Endodermal cell (in vitro differentiated cells): ENCODE measurements around the gene SLC12A8. TPM values are rescaled to one million over a fixed set of nuclear protein-coding genes. Genes with fewer than 3 reads are reported as not detected.

Experiments
- DNase-seq: peaks from one replicate; pipeline ENCODE4 v3.0.0-alpha.2; 2017
- H3K27ac ChIP-seq: 2 replicates; pipeline ENCODE4 v1.5.1; 2013; ENCODE audit warnings: mild to moderate bottlenecking, low read depth, low read length, moderate library complexity
- H3K27me3 ChIP-seq: 2 replicates; pipeline ENCODE4 v1.6.1; 2013; ENCODE audit warnings: mild to moderate bottlenecking, low read length, moderate library complexity; ENCODE audit not compliant: insufficient read depth, control insufficient read depth, poor library complexity, severe bottlenecking
- H3K36me3 ChIP-seq: 2 replicates; pipeline ENCODE4 v1.7.0; 2013; ENCODE audit warnings: mild to moderate bottlenecking, low read length, moderate library complexity; ENCODE audit not compliant: control insufficient read depth, insufficient read depth
- H3K4me1 ChIP-seq: one replicate; pipeline ENCODE4 v1.7.0; 2013; ENCODE audit warnings: low read length; ENCODE audit not compliant: control insufficient read depth, insufficient read depth
- H3K4me3 ChIP-seq: 2 replicates; pipeline ENCODE4 v1.5.1; 2013; ENCODE audit warnings: mild to moderate bottlenecking, low read length, moderate library complexity
- H3K9ac ChIP-seq: 2 replicates; pipeline ENCODE4 v1.6.1; 2013; ENCODE audit warnings: mild to moderate bottlenecking, low read length, moderate library complexity; ENCODE audit not compliant: poor library complexity, severe bottlenecking; ENCODE audit errors: extremely low read depth
- H3K9me3 ChIP-seq: 2 replicates; pipeline ENCODE4 v1.6.1; 2013; ENCODE audit warnings: mild to moderate bottlenecking, low read length, moderate library complexity; ENCODE audit not compliant: control insufficient read depth
- H3K27ac Mint-ChIP-seq: 2 replicates; pipeline ENCODE4 v1.8.0; 2020; ENCODE audit warnings: mixed read lengths
- H3K27me3 Mint-ChIP-seq: 2 replicates; pipeline ENCODE4 v1.8.0; 2021; ENCODE audit warnings: mild to moderate bottlenecking, mixed read lengths; ENCODE audit not compliant: insufficient read depth
- H3K36me3 Mint-ChIP-seq: 2 replicates; pipeline ENCODE4 v1.8.0; 2020; ENCODE audit warnings: low read depth, mixed read lengths
- H3K4me1 Mint-ChIP-seq: 2 replicates; pipeline ENCODE4 v1.8.0; 2020; ENCODE audit warnings: mixed read lengths
- H3K4me3 Mint-ChIP-seq: 2 replicates; pipeline ENCODE4 v1.8.0; 2020; ENCODE audit warnings: mild to moderate bottlenecking, moderate library complexity, mixed read lengths
- H3K9me3 Mint-ChIP-seq: 2 replicates; pipeline ENCODE4 v1.8.0; 2020; ENCODE audit warnings: mild to moderate bottlenecking, mixed read lengths
- CTCF ChIP-seq: fragments of 200-600 bp; sonication (generic); conservative IDR thresholded peaks from 2 replicates; pipeline ENCODE4 v1.5.0; 2021; ENCODE audit warnings: antibody characterized with exemption, mild to moderate bottlenecking
- WGBS, 2 experiments: methylation state at CpG; one replicate each; pipeline versions ENCODE4 v1.1.5 to v1.1.7; 2013; ENCODE audit warnings: missing lambda C conversion rate in 2 of 2, mixed read lengths in 1 of 2; ENCODE audit not compliant: insufficient coverage in 1 of 2, insufficient read length in 1 of 2; 5-methylcytosine and 5-hydroxymethylcytosine counted together
- total RNA-seq, 2 donors: library from RNA; stranded (reverse); fragmentation: NEBNext Ultra II Directional in 1 of 2; extraction: Animal tissue kit (Norgen Biotek cat#: 25700) in 1 of 2; gene quantifications; 2 replicates in 1 of 2; 3 replicates in 1 of 2; pipeline ENCODE4 v1.2.1, GENCODE V29; 2021

Gene SLC12A8
- total RNA-seq, 2 donors from 2014 or later, result 17.3 to 18.6 TPM

DNA sequence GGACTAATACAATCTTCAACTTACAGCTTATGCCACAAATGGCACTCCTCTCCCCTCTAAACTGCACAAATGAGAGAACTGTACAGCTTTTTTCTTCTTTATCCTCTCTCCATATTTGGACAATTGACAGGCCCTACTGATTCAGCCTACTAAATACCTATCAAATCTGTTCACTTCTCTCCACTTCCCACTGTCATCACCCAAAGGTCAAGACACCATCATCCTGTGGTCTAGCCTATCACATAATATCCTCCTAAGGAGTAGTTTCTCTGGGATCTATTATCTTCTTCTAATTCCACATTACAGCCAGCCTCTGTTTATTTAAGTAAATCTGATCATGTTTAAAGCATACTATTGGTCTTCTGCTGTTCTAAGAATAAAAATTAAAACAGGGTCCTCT, 33.0 kb upstream of the SLC12A8 start:
- Histone ChIP-seq H3K27me3 (no peaks in the 10 kb centered on the region), H3K9me3 (no peaks in the 10 kb centered on the region), H3K27ac (no peak overlapping the region), H3K4me3 (no peak overlapping the region), H3K9ac (no peak overlapping the region), H3K4me1 (no peaks in the 10 kb centered on the region), H3K36me3 (peaks cover 18% of the 10 kb centered on the region)
- DNase-seq, result no peak
- no peak for TF ChIP-seq CTCF
- Mint-ChIP-seq H3K36me3 (peaks cover 4% of the 10 kb centered on the region), H3K27ac (no peak overlapping the region), H3K9me3 (no peaks in the 10 kb centered on the region), H3K27me3 (no peaks in the 10 kb centered on the region), H3K4me1 (no peaks in the 10 kb centered on the region), H3K4me3 (no peak overlapping the region)

- H3K9me3 Mint-ChIP-seq, result no peaks in the 10 kb centered on the region
- WGBS, 2 experiments, result 72 to 75% methylated on average over 2 to 4 of the region's 4 CpGs
- Histone ChIP-seq H3K27me3 (no peaks in the 10 kb centered on the region), H3K9ac (no peak overlapping the region), H3K9me3 (no peaks in the 10 kb centered on the region), H3K27ac (no peak overlapping the region), H3K4me1 (no peaks in the 10 kb centered on the region), H3K36me3 (peaks cover 9% of the 10 kb centered on the region), H3K4me3 (no peak overlapping the region)
- peaks cover 7% of the 10 kb centered on the region for H3K36me3 Mint-ChIP-seq
- H3K27me3 Mint-ChIP-seq, result no peaks in the 10 kb centered on the region
- TF ChIP-seq CTCF, result no peak
- no peak overlapping the region for H3K4me3 Mint-ChIP-seq
- H3K4me1 Mint-ChIP-seq, result no peaks in the 10 kb centered on the region
- no peak for DNase-seq
- H3K27ac Mint-ChIP-seq, result no peak overlapping the region
These were observed 27.9 kb upstream of the SLC12A8 start for GRCh38 chr3:125240496-125240895.

DNA sequence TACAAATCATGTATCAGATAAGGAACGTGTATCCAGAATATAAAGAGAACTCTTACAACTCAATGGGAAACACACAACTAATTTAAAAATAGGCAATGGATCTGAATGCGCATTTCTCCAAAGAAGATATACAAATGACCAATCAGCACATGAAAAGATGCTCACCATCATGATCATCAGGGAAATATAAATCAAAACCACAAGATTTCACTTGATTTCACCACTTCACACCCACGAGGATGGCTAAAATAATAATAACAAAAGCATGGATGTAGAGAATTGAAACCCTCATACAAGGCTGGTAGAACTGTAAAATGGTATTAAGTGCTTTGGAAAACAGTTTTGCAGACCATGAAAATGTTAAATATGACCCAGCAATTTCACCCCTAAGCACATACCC, 26.7 kb upstream of the SLC12A8 start:
- no peak overlapping the region for H3K4me3 Mint-ChIP-seq
- H3K27me3 ChIP-seq, result no peaks in the 10 kb centered on the region
- H3K27ac ChIP-seq, result no peak overlapping the region
- H3K9ac ChIP-seq, result no peak overlapping the region
- no peak overlapping the region for H3K4me3 ChIP-seq
- TF ChIP-seq CTCF, result no peak
- no peak for DNase-seq
- H3K4me1 Mint-ChIP-seq, result no peaks in the 10 kb centered on the region
- peaks cover 5% of the 10 kb centered on the region for H3K36me3 Mint-ChIP-seq
- H3K27ac Mint-ChIP-seq, result no peak overlapping the region
- no peaks in the 10 kb centered on the region for H3K9me3 ChIP-seq
- no peaks in the 10 kb centered on the region for H3K4me1 ChIP-seq
- no peaks in the 10 kb centered on the region for H3K27me3 Mint-ChIP-seq
- no peaks in the 10 kb centered on the region for H3K9me3 Mint-ChIP-seq
- 100% methylated on average over 2 of the region's 3 CpGs; no CpG with 5 or more reads in 1 of the 2 experiments for WGBS, 2 experiments
- H3K36me3 ChIP-seq, result peaks cover 9% of the 10 kb centered on the region
